HG03175 (cell line): ENCODE results near the gene CYB561D1.

Experiments used
- ATAC-seq: cut with Tn5 transposase; IDR thresholded peaks from one replicate; pipeline ENCODE4 v1.9.1; 2021; ENCODE audit warnings: mild to moderate bottlenecking, moderate library complexity; ENCODE audit not compliant: unreplicated experiment

The CYB561D1 gene

GRCh38 chr1:109546311-109547109, 52.6 kb downstream of the CYB561D1 start:
- peak; percentile 38 for ATAC-seq

- no peak for ATAC-seq
Observed at GRCh38 chr1:109547463-109548320, 53.8 kb downstream of the CYB561D1 start.

- peak; percentile 90 for ATAC-seq
Observed at GRCh38 chr1:109548321-109549267, 54.7 kb downstream of the CYB561D1 start, which contains the start of gene GNAI3. Gene GNAI3 (plus strand): TSS chr1:109548615. CDS start chr1:109548721, 106 bp downstream.
